Body of pancreas (tissue), 4 donors: ENCODE measurements around the gene BTBD8.

Experiments
- CTCF ChIP-seq, 7 experiments: fragments of 450-650 bp in 4 of 7; fragments of 200-600 bp in 3 of 7; sonication (generic) in 3 of 7; IDR thresholded peaks; one replicate each; pipeline ENCODE4 v1.5.1; 2016 to 2019; ENCODE audit warnings: antibody characterized with exemption in 7 of 7
- POLR2A ChIP-seq, 3 donors: fragments of 450-650 bp; IDR thresholded peaks; one replicate each; pipeline ENCODE4 v1.6.1; 2016; ENCODE audit warnings: antibody characterized with exemption in 3 of 3, mild to moderate bottlenecking in 2 of 3

GRCh38 chr1:92031281-92032110 lies 48.6 kb upstream of the BTBD8 start:
- TF ChIP-seq CTCF (IDR thresholded peaks at IDR 0.05) (no peak), POLR2A (IDR thresholded peaks at IDR 0.05) (no peak)
